ENCODE results near the gene EREG. TPM values are rescaled to one million over a fixed set of nuclear protein-coding genes. Genes with fewer than 3 reads are reported as not detected.

The EREG gene
- polyA plus RNA-seq, 6 donors from 2014 or later, result 0.19 to 0.32 TPM; not detected in 4

DNA sequence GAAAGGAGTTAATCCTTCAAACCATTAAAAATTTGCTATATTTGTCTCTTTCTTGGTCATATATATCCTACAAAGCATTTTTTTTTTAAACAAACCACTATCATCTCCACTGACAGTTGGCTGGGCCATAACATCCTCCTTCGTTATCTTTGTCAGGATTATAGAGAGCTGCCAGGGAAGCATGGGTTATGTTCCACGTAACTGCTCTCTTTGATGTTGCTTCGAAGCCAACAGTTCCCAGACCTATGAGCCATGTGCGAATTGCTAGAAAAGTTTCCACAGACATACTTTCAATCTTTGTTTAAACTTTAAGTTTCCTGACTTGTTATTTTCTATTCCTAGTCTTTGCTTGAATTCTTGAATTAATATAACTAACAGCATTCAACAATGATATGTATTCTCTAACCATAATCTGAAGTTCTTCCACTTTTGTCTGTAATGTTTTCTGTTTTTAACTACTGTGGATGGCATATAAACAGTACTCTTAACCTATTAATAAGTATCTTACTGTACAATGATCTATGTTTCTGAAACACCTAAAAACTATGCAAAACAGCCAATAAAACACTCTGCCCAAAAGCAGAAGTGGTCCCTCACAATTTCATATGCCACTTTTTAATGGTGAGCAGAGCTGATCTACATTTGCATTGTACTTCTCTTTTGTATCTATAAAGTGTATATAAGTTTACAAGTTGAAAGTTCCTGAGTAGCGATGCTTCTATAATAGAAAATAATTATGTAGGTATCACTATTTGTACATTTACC lies 37.9 kb downstream of the EREG start:
- H3K9me3 Mint-ChIP-seq, result peaks cover 0 to 2% (median 0%) of the 10 kb centered on the region in 7 donors
- H3K27ac Mint-ChIP-seq, result peak overlapping the region; percentile 8 to 85 (median 37)
- H3K27me3 Mint-ChIP-seq, result no peaks in the 10 kb centered on the region
- H3K36me3 Mint-ChIP-seq, result no peaks in the 10 kb centered on the region
- DNase-seq (peak; percentile 55), ATAC-seq (ENCODE audit: low read depth in 2 of 2) (peak; percentile 97)
- H3K4me1 Mint-ChIP-seq, result peaks cover 14 to 21% (median 15%) of the 10 kb centered on the region in 3 donors
- H3K4me3 Mint-ChIP-seq, result peak overlapping the region in 5 of 8 donors; percentile 29 to 75 (median 40)

DNA sequence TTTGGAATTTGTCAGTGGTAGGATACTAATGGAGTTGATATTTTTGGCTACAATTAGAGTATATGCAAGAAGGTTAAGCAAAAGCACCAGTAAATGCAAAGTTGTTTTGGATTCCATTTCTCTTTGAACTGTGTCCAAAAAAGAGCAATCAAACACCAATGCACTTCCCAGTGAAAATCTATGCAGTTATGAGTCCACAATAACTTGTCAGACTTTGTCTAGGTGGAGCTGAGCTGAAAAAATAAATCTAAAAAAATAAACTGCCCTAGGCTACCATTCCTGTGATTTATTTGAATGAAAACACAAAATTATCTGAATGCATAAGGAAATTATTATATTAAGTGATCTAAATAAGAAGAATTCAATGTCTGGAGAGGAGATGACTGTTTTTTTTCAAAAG lies 42.9 kb downstream of the EREG start:
- Mint-ChIP-seq H3K27me3 (no peaks in the 10 kb centered on the region), H3K36me3 (no peaks in the 10 kb centered on the region), H3K27ac (no peak overlapping the region), H3K4me3 (no peak overlapping the region), H3K9me3 (no peaks in the 10 kb centered on the region), H3K4me1 (peaks cover 7 to 8% (median 8%) of the 10 kb centered on the region in 3 donors)
- DNase-seq, result no peak
- ATAC-seq (ENCODE audit: low read depth in 2 of 2), result no peak

DNA sequence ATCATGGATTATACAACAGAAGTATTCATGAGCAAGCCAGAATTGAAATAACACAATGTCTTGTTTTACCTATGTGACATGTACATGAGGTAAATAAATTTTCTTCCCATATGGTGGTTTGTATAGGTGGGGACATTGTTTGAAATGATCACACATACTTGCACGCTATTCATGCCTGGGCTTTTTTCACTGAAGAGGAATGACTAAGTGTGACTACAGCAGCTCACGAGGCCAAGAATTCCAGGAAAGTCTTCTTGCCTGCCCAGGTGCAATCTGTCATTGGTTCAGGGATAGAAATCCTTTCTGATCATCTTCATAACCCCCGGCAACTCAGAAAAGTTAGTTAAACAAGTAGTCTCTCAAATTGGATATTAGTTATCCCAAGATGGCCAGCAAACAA lies 43.7 kb downstream of the EREG start:
- Mint-ChIP-seq H3K36me3 (no peaks in the 10 kb centered on the region), H3K27ac (no peak overlapping the region), H3K4me3 (no peak overlapping the region), H3K4me1 (peaks cover under 1 to 2% (median 1%) of the 10 kb centered on the region in 3 donors), H3K27me3 (peaks cover 0 to under 1% (median 0%) of the 10 kb centered on the region in 3 donors), H3K9me3 (peaks cover 0 to 1% (median 0%) of the 10 kb centered on the region in 7 donors)
- ATAC-seq (ENCODE audit: low read depth in 2 of 2) (no peak), DNase-seq (no peak)

DNA sequence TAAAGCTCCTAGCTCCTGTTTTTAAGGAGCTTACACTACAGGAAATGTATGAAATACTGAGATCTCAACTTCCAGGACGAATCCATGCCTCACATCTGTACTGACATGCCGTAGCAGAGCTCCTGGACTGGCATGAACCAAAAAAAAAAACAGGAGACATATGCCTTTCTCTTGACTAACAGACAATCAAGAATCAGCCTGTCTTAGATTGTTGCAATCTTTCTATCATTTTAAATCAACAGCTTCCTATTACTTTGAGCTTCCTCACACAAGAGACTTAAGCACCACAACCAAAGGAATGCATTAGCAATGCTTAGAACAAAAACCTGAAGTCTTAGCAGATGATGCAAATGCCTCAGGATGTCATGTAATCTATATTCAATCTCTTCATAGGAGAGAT lies 45.3 kb downstream of the EREG start:
- Mint-ChIP-seq H3K4me3 (no peak overlapping the region), H3K4me1 (no peaks in the 10 kb centered on the region), H3K27me3 (peaks cover 4 to 7% (median 6%) of the 10 kb centered on the region in 3 donors), H3K27ac (no peak overlapping the region), H3K9me3 (peaks cover 0 to 2% (median 0%) of the 10 kb centered on the region in 7 donors), H3K36me3 (no peaks in the 10 kb centered on the region)
- DNase-seq, result no peak
- no peak for ATAC-seq (ENCODE audit: low read depth in 2 of 2)

DNA sequence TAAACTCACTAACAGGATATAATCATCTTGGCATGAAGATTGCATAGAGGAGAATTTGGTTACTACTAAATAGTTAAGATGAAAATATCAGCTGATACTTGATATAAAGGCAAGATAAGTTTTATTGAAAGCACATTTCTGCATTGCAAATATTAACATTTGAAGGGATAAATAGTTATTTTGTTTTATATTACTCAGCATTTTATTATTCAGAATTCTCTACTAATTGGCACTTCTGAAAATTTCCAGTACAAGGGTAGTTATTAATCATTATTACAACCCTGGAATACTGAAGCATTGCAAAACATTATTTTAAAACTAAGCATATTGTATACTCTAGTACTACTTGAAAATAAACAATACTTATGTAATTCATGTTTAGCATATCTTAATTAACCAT lies 47.3 kb downstream of the EREG start:
- DNase-seq, result no peak
- Mint-ChIP-seq H3K4me3 (no peak overlapping the region), H3K27me3 (peaks cover 4 to 7% (median 6%) of the 10 kb centered on the region in 3 donors), H3K27ac (no peak overlapping the region), H3K9me3 (peaks cover 0 to 2% (median 0%) of the 10 kb centered on the region in 7 donors), H3K4me1 (no peaks in the 10 kb centered on the region), H3K36me3 (no peaks in the 10 kb centered on the region)
- ATAC-seq (ENCODE audit: low read depth in 2 of 2), result no peak

DNA sequence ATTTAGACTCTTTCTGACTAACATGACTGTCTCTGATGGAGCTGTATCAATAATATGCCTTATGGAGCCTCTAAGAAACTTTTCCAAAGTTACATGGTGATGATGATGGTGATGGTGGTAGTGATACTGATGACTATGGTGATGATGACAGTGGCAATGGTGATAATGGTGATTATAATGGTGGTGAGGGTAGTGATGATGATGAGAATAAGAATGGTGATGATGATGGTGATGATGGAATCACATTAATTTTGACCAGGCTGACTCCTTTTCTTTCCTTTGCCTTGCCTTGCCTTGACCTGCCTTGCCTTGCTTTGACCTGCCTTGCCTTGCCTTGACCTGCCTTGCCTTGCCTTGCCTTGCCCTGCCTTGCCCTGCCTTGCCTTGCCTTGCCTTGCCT lies 48.3 kb downstream of the EREG start:
- no peak for ATAC-seq (ENCODE audit: low read depth in 2 of 2)
- H3K4me1 Mint-ChIP-seq, result no peaks in the 10 kb centered on the region
- no peak overlapping the region for H3K4me3 Mint-ChIP-seq
- peaks cover 9 to 10% (median 10%) of the 10 kb centered on the region in 3 donors for H3K27me3 Mint-ChIP-seq
- no peaks in the 10 kb centered on the region for H3K36me3 Mint-ChIP-seq
- H3K9me3 Mint-ChIP-seq, result peaks cover 0 to 2% (median 0%) of the 10 kb centered on the region in 7 donors
- H3K27ac Mint-ChIP-seq, result peak overlapping the region in 1 of 6 donors; percentile 10
- no peak for DNase-seq

DNA sequence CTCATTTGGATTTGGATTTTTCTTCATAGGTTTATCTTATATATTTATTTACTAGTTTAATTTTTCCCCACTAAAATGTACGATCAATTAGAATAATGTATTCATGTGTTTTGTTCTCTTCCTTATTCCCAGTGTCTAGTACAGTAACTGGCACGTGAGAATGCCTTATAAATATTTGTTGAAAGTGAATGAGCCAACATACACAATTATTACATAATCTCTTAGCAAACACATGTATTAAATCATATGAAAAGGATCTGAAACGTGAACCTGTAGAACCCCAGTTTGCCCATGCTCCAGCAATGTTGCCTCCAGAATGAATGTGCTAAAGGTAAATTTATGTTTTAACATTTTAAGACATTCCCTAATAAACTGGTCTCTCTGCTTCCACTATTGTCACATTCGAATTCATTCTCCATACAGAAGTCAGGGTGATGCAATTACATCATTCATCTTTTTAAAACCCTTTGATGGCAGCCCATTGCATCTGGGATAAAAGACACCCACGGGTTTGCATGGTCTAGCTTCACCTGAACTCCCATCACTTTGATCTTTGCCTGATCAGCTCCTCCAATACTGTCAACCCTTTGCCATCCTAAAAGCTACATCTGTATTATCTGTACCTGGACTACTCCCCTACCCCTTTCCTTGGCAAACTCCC lies 49.3 kb downstream of the EREG start:
- DNase-seq, result no peak
- Mint-ChIP-seq H3K9me3 (peaks cover 0 to 2% (median 0%) of the 10 kb centered on the region in 7 donors), H3K4me3 (peak overlapping the region in 1 of 8 donors; percentile 17), H3K27ac (peak overlapping the region in 1 of 6 donors; percentile 7), H3K36me3 (no peaks in the 10 kb centered on the region), H3K4me1 (no peaks in the 10 kb centered on the region), H3K27me3 (peaks cover 10 to 18% (median 14%) of the 10 kb centered on the region in 3 donors)
- no peak for ATAC-seq (ENCODE audit: low read depth in 2 of 2)

DNA sequence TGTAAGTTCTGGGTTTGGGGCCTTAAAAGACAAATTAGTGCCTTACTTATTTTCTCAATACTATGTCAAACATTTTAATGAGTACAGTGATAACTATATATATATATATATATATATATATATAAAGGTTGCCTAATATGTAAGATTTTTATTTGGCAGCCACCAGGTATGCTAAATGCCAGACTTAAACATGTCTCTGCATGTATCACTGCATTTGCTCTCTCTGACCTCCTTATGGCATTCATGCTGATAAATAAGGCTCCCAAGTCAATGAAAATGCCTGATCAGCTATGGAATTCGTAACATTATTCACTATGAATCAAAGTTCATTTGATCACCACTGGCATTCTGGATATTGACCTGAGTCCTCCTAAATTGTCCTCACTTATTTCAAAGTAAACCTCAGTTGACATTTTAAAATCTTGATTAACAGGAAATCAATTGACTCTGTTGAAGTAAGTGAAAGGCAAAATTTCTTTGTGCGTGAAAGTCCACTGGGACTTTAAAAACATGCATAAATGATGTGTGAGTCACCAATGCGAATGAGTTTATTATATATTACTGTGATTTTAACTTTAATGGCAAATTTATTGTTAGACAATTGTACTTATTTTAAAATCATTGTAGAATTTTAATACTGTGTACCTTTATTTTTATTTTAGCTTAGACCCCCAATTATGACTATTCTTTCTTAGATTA lies 50.8 kb downstream of the EREG start:
- peaks cover 0 to 2% (median 0%) of the 10 kb centered on the region in 7 donors for H3K9me3 Mint-ChIP-seq
- H3K4me3 Mint-ChIP-seq, result no peak overlapping the region
- no peak for ATAC-seq (ENCODE audit: low read depth in 2 of 2)
- no peaks in the 10 kb centered on the region for H3K36me3 Mint-ChIP-seq
- no peaks in the 10 kb centered on the region for H3K4me1 Mint-ChIP-seq
- peaks cover 10 to 18% (median 14%) of the 10 kb centered on the region in 3 donors for H3K27me3 Mint-ChIP-seq
- DNase-seq, result no peak
- no peak overlapping the region for H3K27ac Mint-ChIP-seq

DNA sequence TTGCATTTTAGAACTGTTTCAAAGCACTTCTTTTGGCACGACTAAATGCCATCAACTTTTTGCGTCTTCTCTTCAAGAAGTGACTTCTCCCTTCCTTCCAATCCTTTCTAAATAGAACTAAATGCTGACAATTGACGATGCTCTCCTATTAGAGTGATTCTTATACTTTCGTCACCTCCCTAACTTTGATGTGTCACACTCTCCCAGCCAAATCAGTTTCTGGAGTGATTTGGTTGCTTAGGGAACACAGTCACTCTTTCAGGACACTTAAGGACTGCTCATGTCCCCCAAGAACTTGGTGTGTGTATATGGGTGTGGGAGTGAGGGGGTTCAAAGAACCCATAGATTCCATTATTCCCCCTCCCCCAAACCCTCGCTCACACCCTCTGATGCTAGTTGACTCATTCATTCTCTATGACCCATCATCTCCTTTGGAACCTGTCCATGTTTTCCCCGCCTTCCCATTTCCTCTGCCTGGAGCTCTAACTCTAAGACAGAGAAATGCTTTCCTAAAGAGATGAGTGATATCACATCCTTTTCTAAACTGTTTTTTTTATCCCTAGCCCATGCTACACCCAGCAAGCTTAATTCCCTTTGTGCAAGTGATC lies 53.2 kb downstream of the EREG start:
- Mint-ChIP-seq H3K27ac (peak overlapping the region in 1 of 6 donors; percentile 23), H3K9me3 (peaks cover 0 to 2% (median 0%) of the 10 kb centered on the region in 7 donors), H3K36me3 (no peaks in the 10 kb centered on the region), H3K4me1 (no peaks in the 10 kb centered on the region), H3K27me3 (peaks cover 17 to 27% (median 20%) of the 10 kb centered on the region in 3 donors), H3K4me3 (no peak overlapping the region)
- ATAC-seq (ENCODE audit: low read depth in 2 of 2) (no peak), DNase-seq (no peak)

DNA sequence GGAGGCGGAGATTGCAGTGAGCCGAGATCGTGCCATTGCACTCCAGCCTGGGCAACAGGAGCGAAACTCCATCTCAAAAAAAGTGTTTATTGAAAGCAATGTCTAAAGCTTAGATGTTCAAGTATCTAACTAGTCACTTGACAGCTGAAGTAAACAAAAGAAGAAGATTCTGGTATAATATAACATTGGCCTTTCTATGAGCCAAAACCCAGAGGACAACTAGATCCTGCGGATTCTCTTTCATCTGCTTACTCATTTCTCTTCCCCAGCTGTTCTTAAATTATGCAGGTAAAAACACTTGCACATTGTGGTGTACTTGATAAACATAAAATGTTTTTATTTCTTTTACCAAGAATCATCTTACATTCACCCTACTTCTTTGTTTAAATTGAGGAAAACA lies 55.9 kb downstream of the EREG start:
- Mint-ChIP-seq H3K27ac (no peak overlapping the region), H3K9me3 (no peaks in the 10 kb centered on the region), H3K36me3 (no peaks in the 10 kb centered on the region), H3K4me3 (no peak overlapping the region), H3K4me1 (no peaks in the 10 kb centered on the region), H3K27me3 (peaks cover 13 to 20% (median 15%) of the 10 kb centered on the region in 3 donors)
- ATAC-seq (ENCODE audit: low read depth in 2 of 2) (no peak), DNase-seq (no peak)

DNA sequence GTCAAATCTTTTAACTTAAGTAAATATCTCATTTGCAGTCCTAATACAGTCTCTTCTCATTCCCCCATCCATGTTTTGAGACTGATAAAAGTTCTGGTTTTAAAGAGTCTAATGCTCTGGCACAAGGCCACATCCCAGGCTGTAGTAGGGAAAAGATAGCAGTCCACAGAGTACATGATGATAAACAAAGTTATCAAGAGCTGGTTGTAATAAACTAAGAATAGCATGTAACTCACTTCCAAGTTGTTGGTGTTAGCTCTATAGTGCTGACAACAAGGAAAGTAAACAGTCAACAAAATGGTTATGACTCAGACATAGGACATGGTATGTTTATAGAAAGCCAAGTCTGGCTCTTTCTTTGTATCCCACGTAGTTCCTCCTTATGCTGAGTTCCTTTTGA lies 58.2 kb downstream of the EREG start:
- Mint-ChIP-seq H3K36me3 (no peaks in the 10 kb centered on the region), H3K4me1 (no peaks in the 10 kb centered on the region), H3K27me3 (peaks cover 9 to 19% (median 12%) of the 10 kb centered on the region in 3 donors), H3K4me3 (no peak overlapping the region), H3K9me3 (no peaks in the 10 kb centered on the region), H3K27ac (no peak overlapping the region)
- no peak for DNase-seq
- ATAC-seq (ENCODE audit: low read depth in 2 of 2), result no peak

DNA sequence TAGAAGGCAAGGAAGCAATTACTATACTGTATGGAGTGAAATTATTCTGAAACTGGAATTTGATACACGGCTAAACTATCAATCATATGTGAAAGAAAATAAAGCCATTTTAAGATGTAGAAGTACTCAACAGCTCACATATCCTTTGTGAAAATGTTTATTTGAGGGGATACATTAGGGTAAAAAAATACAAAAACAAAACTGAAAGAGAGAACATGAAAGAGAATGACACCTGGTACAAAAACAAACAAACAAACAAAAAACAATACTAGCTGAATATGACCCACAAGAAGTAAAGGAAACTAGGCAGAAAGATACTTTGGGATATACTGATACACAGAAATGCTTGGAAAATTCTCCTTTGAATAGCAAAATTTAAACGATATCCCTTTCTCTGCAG lies 59.2 kb downstream of the EREG start:
- H3K27ac Mint-ChIP-seq, result no peak overlapping the region
- H3K4me1 Mint-ChIP-seq, result no peaks in the 10 kb centered on the region
- H3K36me3 Mint-ChIP-seq, result no peaks in the 10 kb centered on the region
- no peaks in the 10 kb centered on the region for H3K9me3 Mint-ChIP-seq
- H3K27me3 Mint-ChIP-seq, result peaks cover 7 to 10% (median 7%) of the 10 kb centered on the region in 3 donors
- no peak overlapping the region for H3K4me3 Mint-ChIP-seq
- no peak for ATAC-seq (ENCODE audit: low read depth in 2 of 2)
- DNase-seq, result no peak

DNA sequence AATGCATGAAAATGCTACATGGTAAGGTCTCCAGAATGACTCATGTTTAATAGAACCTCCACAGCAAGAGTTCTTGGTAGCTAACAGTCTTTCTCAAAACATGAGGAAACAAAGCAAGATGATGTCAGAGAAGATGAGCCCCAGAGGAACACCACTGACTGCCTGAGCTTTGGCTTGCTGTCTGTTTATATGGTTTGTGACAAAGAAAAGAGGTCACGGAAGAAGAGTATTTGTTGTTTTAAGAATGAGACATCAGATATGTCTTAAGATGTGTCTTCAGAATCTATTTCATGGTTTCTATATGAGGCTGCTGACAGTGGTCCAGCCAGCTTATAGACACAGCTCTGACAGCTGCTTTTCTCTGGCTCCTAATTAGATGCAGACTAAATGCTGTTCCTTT lies 61.2 kb downstream of the EREG start:
- ATAC-seq (ENCODE audit: low read depth in 2 of 2), result no peak
- H3K27ac Mint-ChIP-seq, result no peak overlapping the region

More for the DNA sequence above, 61.2 kb downstream of the EREG start:
- peaks cover 7 to 10% (median 7%) of the 10 kb centered on the region in 3 donors for H3K27me3 Mint-ChIP-seq
- no peaks in the 10 kb centered on the region for H3K9me3 Mint-ChIP-seq
- H3K36me3 Mint-ChIP-seq, result no peaks in the 10 kb centered on the region
- no peaks in the 10 kb centered on the region for H3K4me1 Mint-ChIP-seq
- no peak for DNase-seq
- H3K4me3 Mint-ChIP-seq, result no peak overlapping the region

Measured in naive B cell (primary cell).